Breast epithelium (tissue), 3 donors: Measurements from ENCODE around the gene C4orf50.

Experiments
- CTCF ChIP-seq, 3 donors: fragments of 450-650 bp; IDR thresholded peaks; one replicate each; pipeline ENCODE4 v1.5.1; 2016 to 2017; ENCODE audit warnings: antibody characterized with exemption in 3 of 3, mild to moderate bottlenecking in 3 of 3, moderate library complexity in 3 of 3
- POLR2A ChIP-seq: fragments of 450-650 bp; IDR thresholded peaks from one replicate; pipeline ENCODE4 v1.6.1; 2016; ENCODE audit warnings: antibody characterized with exemption, mild to moderate bottlenecking, moderate library complexity
- POLR2AphosphoS5 ChIP-seq, 3 donors: sonication (generic); formaldehyde crosslinking; IDR thresholded peaks; one replicate each; pipeline ENCODE4 v1.6.1; 2017; ENCODE audit warnings: antibody characterized with exemption in 3 of 3

- TF ChIP-seq CTCF (IDR thresholded peaks at IDR 0.05) (no peak), POLR2AphosphoS5 (IDR thresholded peaks at IDR 0.05) (no peak), POLR2A (no peak)
These were observed 45.5 kb upstream of the C4orf50 start for GRCh38 chr4:6063684-6064083.
